HepG2 (cell line): ENCODE data around the gene KCTD14. TPM values are rescaled to one million over a fixed set of nuclear protein-coding genes. Genes with fewer than 3 reads are reported as not detected.

Source experiments
- ATAD3A ChIP-seq: sonication (generic); formaldehyde crosslinking; IDR thresholded peaks from 2 replicates; pipeline ENCODE4 v1.4.0; 2020; ENCODE audit warnings: missing genetic modification reagents
- CC2D1A ChIP-seq: sonication (generic); formaldehyde crosslinking; IDR thresholded peaks from 2 replicates; pipeline ENCODE4 v1.8.1; 2023; ENCODE audit warnings: mild to moderate bottlenecking, missing genetic modification reagents
- HDAC2 ChIP-seq: sonication (generic); formaldehyde crosslinking; IDR thresholded peaks from 2 replicates; pipeline ENCODE4 v1.4.0; 2020; ENCODE audit warnings: missing genetic modification reagents
- KDM4B ChIP-seq: sonication (generic); formaldehyde crosslinking; IDR thresholded peaks from 2 replicates; pipeline ENCODE4 v1.4.0; 2020; ENCODE audit warnings: missing genetic modification reagents
- NFE2L2 ChIP-seq: fragments of 150-350 bp; IDR thresholded peaks from 2 replicates; pipeline ENCODE4 v1.6.1; 2014; ENCODE audit warnings: low read length
- SAFB2 ChIP-seq: sonication (generic); formaldehyde crosslinking; IDR thresholded peaks from 2 replicates; pipeline ENCODE4 v1.5.1; 2020; ENCODE audit warnings: missing genetic modification reagents, low read depth, mild to moderate bottlenecking, borderline replicate concordance
- ZFAT ChIP-seq: sonication (generic); formaldehyde crosslinking; conservative IDR thresholded peaks from 2 replicates; pipeline ENCODE4 v1.8.1; 2023; ENCODE audit warnings: missing genetic modification reagents, inconsistent platforms
- ZNF337 ChIP-seq: sonication (generic); formaldehyde crosslinking; IDR thresholded peaks from 2 replicates; pipeline ENCODE4 v1.5.1; 2020; ENCODE audit warnings: missing genetic modification reagents, low read depth, mild to moderate bottlenecking, borderline replicate concordance
- polyA plus RNA-seq, 8 experiments: library from polyadenylated mRNA; depleted of rRNA in 3 of 8; stranded (reverse) in 7 of 8; unstranded in 1 of 8; fragments of >200 nt; fragmentation: Illumina TruSeq in 4 of 8; extraction: Trizol in 4 of 8; gene quantifications; 2 replicates each; pipeline versions ENCODE4 v1.2.1 to v1.2.3, GENCODE V29; 2011 to 2016; ENCODE audit warnings: low read depth in 4 of 8, missing spikeins in 1 of 8, mixed read lengths in 1 of 8; ENCODE audit not compliant: insufficient read depth in 1 of 8
- total RNA-seq, 5 experiments: library from RNA; depleted of rRNA; stranded (reverse); fragments of >200 nt; fragmentation: Illumina TruSeq; extraction: Trizol; gene quantifications; 2 replicates each; pipeline ENCODE4 v1.2.3, GENCODE V29; 2016; ENCODE audit warnings: low read depth in 1 of 5
- TF ChIP-seq, protein P1 (sequence below), 2 experiments: fragments of 450-650 bp in 1 of 2; sonication (generic) in 1 of 2; formaldehyde crosslinking in 1 of 2; IDR thresholded peaks; 2 replicates each; pipeline versions ENCODE4 v1.6.1 to v1.8.0; 2016 to 2022; ENCODE audit warnings: antibody characterized with exemption in 1 of 2, mild to moderate bottlenecking in 1 of 2, missing genetic modification reagents in 1 of 2
- TF ChIP-seq, protein P2 (sequence below): sonication (generic); formaldehyde crosslinking; IDR thresholded peaks from 2 replicates; pipeline ENCODE4 v1.4.0; 2020; ENCODE audit warnings: missing genetic modification reagents, borderline replicate concordance
- TF ChIP-seq, protein P3 (sequence below): sonication (generic); formaldehyde crosslinking; IDR thresholded peaks from 2 replicates; pipeline ENCODE4 v1.8.0; 2022; ENCODE audit warnings: mild to moderate bottlenecking, missing genetic modification reagents, moderate library complexity
- TF ChIP-seq, protein P4 (sequence below): sonication (generic); formaldehyde crosslinking; IDR thresholded peaks from 2 replicates; pipeline ENCODE4 v1.5.1; 2020; ENCODE audit warnings: missing genetic modification reagents, mild to moderate bottlenecking, borderline replicate concordance

KCTD14 gene
- total and polyA plus RNA-seq, 2 of the 13 experiments (the other 11 are each of a cell fraction or from before 2014, with no cell fraction given): 10.3 to 15.6 TPM

DNA sequence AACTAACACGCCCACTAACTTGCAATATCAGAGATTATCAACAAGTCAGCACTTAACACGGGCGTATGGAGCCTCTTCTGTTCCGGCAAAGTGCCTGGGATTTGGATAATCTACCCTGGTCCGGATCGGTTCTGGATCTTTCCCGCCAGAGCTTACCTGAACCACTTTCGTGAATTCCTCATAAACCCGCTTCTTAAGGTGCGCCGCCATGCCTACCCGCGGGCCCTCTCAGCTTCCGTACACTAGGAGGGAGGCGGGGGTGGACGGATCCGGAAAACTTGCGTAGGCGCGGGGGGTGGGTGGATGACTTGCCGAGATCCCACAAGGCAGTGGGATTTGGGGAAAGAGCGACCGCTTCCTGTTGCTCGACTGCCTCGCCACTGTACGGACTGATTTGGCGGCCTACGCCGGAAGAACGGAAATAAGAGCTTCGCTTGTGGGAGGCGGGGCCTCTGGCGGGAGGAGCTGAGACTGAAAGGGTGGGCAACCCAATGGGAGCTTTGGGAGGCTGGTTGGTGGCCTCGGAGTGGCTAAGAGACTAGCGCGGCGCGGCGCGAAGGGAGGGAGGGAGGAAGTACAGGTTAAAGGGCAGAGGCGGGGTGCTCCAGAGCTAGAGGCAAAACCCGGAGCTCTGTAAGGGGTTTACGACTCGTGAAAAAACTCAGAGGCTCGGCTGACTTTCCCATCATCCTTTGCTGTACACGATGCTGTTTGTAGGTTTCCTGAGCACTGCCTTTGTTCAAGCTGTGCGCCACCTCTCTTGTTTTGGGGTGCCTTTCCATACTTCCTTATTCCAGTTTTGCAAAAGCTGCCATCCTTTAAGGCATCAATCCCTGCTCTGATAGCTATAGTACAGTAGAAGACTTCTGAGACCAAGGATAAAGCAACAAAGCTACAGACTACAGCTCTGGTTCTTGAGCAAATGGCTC is 28.4 kb downstream of the KCTD14 start, which contains the start of gene INTS4 (continued):
- TF ChIP-seq, protein P1, sequence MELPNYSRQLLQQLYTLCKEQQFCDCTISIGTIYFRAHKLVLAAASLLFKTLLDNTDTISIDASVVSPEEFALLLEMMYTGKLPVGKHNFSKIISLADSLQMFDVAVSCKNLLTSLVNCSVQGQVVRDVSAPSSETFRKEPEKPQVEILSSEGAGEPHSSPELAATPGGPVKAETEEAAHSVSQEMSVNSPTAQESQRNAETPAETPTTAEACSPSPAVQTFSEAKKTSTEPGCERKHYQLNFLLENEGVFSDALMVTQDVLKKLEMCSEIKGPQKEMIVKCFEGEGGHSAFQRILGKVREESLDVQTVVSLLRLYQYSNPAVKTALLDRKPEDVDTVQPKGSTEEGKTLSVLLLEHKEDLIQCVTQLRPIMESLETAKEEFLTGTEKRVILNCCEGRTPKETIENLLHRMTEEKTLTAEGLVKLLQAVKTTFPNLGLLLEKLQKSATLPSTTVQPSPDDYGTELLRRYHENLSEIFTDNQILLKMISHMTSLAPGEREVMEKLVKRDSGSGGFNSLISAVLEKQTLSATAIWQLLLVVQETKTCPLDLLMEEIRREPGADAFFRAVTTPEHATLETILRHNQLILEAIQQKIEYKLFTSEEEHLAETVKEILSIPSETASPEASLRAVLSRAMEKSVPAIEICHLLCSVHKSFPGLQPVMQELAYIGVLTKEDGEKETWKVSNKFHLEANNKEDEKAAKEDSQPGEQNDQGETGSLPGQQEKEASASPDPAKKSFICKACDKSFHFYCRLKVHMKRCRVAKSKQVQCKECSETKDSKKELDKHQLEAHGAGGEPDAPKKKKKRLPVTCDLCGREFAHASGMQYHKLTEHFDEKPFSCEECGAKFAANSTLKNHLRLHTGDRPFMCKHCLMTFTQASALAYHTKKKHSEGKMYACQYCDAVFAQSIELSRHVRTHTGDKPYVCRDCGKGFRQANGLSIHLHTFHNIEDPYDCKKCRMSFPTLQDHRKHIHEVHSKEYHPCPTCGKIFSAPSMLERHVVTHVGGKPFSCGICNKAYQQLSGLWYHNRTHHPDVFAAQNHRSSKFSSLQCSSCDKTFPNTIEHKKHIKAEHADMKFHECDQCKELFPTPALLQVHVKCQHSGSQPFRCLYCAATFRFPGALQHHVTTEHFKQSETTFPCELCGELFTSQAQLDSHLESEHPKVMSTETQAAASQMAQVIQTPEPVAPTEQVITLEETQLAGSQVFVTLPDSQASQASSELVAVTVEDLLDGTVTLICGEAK (IDR thresholded peaks at IDR 0.05): peak; percentile 48
- TF ChIP-seq, protein P1 (CRISPR knock-in tag; IDR thresholded peaks at IDR 0.05): no peak
- TF ChIP-seq, protein P2, sequence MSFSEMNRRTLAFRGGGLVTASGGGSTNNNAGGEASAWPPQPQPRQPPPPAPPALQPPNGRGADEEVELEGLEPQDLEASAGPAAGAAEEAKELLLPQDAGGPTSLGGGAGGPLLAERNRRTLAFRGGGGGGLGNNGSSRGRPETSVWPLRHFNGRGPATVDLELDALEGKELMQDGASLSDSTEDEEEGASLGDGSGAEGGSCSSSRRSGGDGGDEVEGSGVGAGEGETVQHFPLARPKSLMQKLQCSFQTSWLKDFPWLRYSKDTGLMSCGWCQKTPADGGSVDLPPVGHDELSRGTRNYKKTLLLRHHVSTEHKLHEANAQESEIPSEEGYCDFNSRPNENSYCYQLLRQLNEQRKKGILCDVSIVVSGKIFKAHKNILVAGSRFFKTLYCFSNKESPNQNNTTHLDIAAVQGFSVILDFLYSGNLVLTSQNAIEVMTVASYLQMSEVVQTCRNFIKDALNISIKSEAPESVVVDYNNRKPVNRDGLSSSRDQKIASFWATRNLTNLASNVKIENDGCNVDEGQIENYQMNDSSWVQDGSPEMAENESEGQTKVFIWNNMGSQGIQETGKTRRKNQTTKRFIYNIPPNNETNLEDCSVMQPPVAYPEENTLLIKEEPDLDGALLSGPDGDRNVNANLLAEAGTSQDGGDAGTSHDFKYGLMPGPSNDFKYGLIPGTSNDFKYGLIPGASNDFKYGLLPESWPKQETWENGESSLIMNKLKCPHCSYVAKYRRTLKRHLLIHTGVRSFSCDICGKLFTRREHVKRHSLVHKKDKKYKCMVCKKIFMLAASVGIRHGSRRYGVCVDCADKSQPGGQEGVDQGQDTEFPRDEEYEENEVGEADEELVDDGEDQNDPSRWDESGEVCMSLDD (CRISPR knock-in tag): no peak
- TF ChIP-seq HDAC2 (CRISPR knock-in tag) (peak; percentile 65), CC2D1A (CRISPR knock-in tag) (no peak), ZNF337 (no peak), ZFAT (CRISPR knock-in tag) (no peak), SAFB2 (CRISPR knock-in tag) (no peak), ATAD3A (CRISPR knock-in tag) (no peak), NFE2L2 (0 out of 2 replicates have a peak, but pooled peaks have one; percentile 5), KDM4B (CRISPR knock-in tag) (peak; percentile 68; the same call in 1 of the 2 replicates)
- TF ChIP-seq, protein P3, sequence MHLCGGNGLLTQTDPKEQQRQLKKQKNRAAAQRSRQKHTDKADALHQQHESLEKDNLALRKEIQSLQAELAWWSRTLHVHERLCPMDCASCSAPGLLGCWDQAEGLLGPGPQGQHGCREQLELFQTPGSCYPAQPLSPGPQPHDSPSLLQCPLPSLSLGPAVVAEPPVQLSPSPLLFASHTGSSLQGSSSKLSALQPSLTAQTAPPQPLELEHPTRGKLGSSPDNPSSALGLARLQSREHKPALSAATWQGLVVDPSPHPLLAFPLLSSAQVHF (CRISPR knock-in tag): no peak
- TF ChIP-seq, protein P4, sequence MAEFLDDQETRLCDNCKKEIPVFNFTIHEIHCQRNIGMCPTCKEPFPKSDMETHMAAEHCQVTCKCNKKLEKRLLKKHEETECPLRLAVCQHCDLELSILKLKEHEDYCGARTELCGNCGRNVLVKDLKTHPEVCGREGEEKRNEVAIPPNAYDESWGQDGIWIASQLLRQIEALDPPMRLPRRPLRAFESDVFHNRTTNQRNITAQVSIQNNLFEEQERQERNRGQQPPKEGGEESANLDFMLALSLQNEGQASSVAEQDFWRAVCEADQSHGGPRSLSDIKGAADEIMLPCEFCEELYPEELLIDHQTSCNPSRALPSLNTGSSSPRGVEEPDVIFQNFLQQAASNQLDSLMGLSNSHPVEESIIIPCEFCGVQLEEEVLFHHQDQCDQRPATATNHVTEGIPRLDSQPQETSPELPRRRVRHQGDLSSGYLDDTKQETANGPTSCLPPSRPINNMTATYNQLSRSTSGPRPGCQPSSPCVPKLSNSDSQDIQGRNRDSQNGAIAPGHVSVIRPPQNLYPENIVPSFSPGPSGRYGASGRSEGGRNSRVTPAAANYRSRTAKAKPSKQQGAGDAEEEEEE: no peak
